HEK293 (cell line): ENCODE data around the gene TARDBP.

Experiments used
- CTCF ChIA-PET: fragments of 350-600 bp; formaldehyde crosslinking; extraction: SDS; loops from one replicate; lab custom pipeline; 2021; ENCODE audit warnings: antibody characterized with exemption; lab: Yijun Ruan, JAX
- POLR2A ChIA-PET: fragments of 300-600 bp; formaldehyde crosslinking; extraction: SDS; loops from one replicate; lab custom pipeline; 2020; ENCODE audit warnings: antibody characterized with exemption, inconsistent platforms; lab: Yijun Ruan, JAX
- H3K27ac ChIP-seq: fragments of 200-500 bp; sonication (Bioruptor generic); 2 replicates; pipeline ENCODE4 v1.5.1; 2014; ENCODE audit warnings: low read depth, low read length, control low read depth, inconsistent platforms; ENCODE audit errors: extremely low read depth
- H3K36me3 ChIP-seq, 2 experiments: fragments of 200-500 bp in 1 of 2; sonication (Bioruptor generic) in 1 of 2; 1 replicate in 1 of 2; 2 replicates in 1 of 2; pipeline ENCODE4 v1.5.1; 2014 to 2017; ENCODE audit warnings: inconsistent platforms in 2 of 2, low read length in 2 of 2; ENCODE audit not compliant: control insufficient read depth in 2 of 2, insufficient read depth in 1 of 2
- H3K4me1 ChIP-seq: fragments of 200-500 bp; sonication (Bioruptor generic); 2 replicates; pipeline ENCODE4 v1.5.1; 2014; ENCODE audit warnings: mild to moderate bottlenecking, low read length, inconsistent platforms; ENCODE audit not compliant: control insufficient read depth, insufficient read depth
- H3K4me3 ChIP-seq: 2 replicates; pipeline ENCODE4 v1.5.1; 2011; ENCODE audit warnings: low read depth, mild to moderate bottlenecking, control low read depth, low read length, moderate library complexity
- H3K9me3 ChIP-seq: fragments of 200-500 bp; sonication (Bioruptor generic); 2 replicates; pipeline ENCODE4 v1.5.1; 2014; ENCODE audit warnings: low read depth, low read length, inconsistent platforms; ENCODE audit not compliant: control insufficient read depth, insufficient read depth
- BCL11A ChIP-seq: fragments of 450-650 bp; formaldehyde crosslinking; IDR thresholded peaks from 2 replicates; pipeline ENCODE4 v1.5.1; 2016; ENCODE audit warnings: low read depth, missing biosample characterization, missing genetic modification characterization
- GLIS1 ChIP-seq: fragments of 450-650 bp; formaldehyde crosslinking; IDR thresholded peaks from 2 replicates; pipeline ENCODE4 v1.5.1; 2016; ENCODE audit warnings: missing biosample characterization, missing genetic modification characterization
- HIC1 ChIP-seq: fragments of 450-650 bp; formaldehyde crosslinking; IDR thresholded peaks from 2 replicates; pipeline ENCODE4 v1.5.1; 2016; ENCODE audit warnings: missing biosample characterization, missing genetic modification characterization
- KLF1 ChIP-seq: fragments of 450-650 bp; formaldehyde crosslinking; IDR thresholded peaks from 2 replicates; pipeline ENCODE4 v1.5.1; 2016; ENCODE audit warnings: missing biosample characterization, missing genetic modification characterization
- KLF7 ChIP-seq: fragments of 450-650 bp; formaldehyde crosslinking; IDR thresholded peaks from 2 replicates; pipeline ENCODE4 v1.5.1; 2016; ENCODE audit warnings: missing biosample characterization, missing genetic modification characterization, borderline replicate concordance
- KLF9 ChIP-seq: fragments of 450-650 bp; formaldehyde crosslinking; IDR thresholded peaks from 2 replicates; pipeline ENCODE4 v1.5.1; 2016; ENCODE audit warnings: missing biosample characterization, missing genetic modification characterization, low read depth
- WT1 ChIP-seq: fragments of 450-650 bp; formaldehyde crosslinking; IDR thresholded peaks from 2 replicates; pipeline ENCODE4 v1.5.1; 2016; ENCODE audit warnings: missing biosample characterization, missing genetic modification characterization
- ZNF16 ChIP-seq: fragments of 450-650 bp; formaldehyde crosslinking; IDR thresholded peaks from 2 replicates; pipeline ENCODE4 v1.5.1; 2016; ENCODE audit warnings: low read depth, missing biosample characterization, missing genetic modification characterization
- ZNF274 ChIP-seq, 2 experiments: fragments of 200-500 bp in 1 of 2; fragments of 450-650 bp in 1 of 2; sonication (Bioruptor generic) in 1 of 2; formaldehyde crosslinking in 1 of 2; IDR thresholded peaks; 2 replicates each; pipeline versions ENCODE4 v1.5.1 to v1.6.1; 2014 to 2016; ENCODE audit warnings: borderline replicate concordance in 1 of 2, inconsistent platforms in 1 of 2, low read length in 1 of 2, missing biosample characterization in 1 of 2, missing genetic modification characterization in 1 of 2
- ZNF366 ChIP-seq: fragments of 450-650 bp; formaldehyde crosslinking; conservative IDR thresholded peaks from 2 replicates; pipeline ENCODE4 v1.5.1; 2016; ENCODE audit warnings: missing biosample characterization, missing genetic modification characterization
- ZNF692 ChIP-seq: fragments of 450-650 bp; formaldehyde crosslinking; IDR thresholded peaks from 2 replicates; pipeline ENCODE4 v1.5.1; 2016; ENCODE audit warnings: missing biosample characterization, missing genetic modification characterization
- ZNF776 ChIP-seq: fragments of 450-650 bp; formaldehyde crosslinking; IDR thresholded peaks from 2 replicates; pipeline ENCODE4 v1.5.0; 2017; ENCODE audit warnings: missing biosample characterization, missing genetic modification characterization, borderline replicate concordance
- ZNF843 ChIP-seq: fragments of 450-650 bp; formaldehyde crosslinking; IDR thresholded peaks from 2 replicates; pipeline ENCODE4 v1.5.1; 2016; ENCODE audit warnings: missing biosample characterization, missing genetic modification characterization

The TARDBP gene

DNA sequence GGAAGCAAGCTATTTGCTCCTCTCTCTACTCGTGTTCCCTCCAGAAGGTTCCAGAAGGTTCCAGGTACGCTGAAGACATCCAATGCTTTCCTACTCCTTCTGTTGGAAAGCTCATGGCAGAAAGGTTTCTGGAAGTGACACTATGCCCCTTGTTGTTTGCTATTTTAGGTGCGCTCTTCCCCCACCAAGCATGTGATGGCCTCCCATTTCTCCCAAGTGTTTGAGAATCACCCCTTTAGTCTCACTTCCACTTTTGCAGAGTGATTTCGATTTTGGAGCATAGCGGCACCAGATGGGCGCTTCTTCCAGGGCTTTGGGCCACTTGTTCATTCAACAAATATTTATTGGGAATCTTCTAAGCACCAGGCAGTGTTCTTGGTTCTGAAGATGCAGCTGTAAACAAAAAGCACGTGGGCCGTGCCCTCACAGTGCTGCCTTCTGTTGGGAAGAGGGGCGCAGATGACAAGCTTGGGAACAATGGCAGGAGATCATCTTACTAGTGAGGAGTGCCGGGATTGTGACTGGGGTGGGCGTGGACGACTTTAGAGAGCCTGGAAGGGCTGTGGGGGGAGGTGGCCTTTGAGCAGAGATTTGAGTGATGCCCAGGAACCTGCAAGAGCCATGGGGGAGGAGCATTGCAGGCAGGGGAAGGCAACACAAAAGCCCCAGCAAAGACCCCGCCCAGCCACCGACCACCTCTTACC lies 43.0 kb upstream of the TARDBP start:
- CTCF ChIA-PET: interaction anchor here (0.6 to 1.7 kb wide), 3 partner anchors 9 to 294 kb away, joined by 3 to 8 read pairs (median 3); no protein-coding TSS in a partner anchor
- POLR2A ChIA-PET: no interaction called here
- H3K36me3 ChIP-seq: no peaks in the 10 kb centered on the region
- TF ChIP-seq KLF1: peak; percentile 20; the same call in 1 of the 2 replicates
- TF ChIP-seq ZNF776 (tag by site-specific recombination): no peak
- H3K9me3 ChIP-seq: no peaks in the 10 kb centered on the region
- H3K27ac ChIP-seq: no peak overlapping the region
- no peak overlapping the region for H3K4me3 ChIP-seq
- H3K4me1 ChIP-seq: 0 out of 2 replicates have a peak, but pooled peaks cover 5% of the 10 kb centered on the region

DNA sequence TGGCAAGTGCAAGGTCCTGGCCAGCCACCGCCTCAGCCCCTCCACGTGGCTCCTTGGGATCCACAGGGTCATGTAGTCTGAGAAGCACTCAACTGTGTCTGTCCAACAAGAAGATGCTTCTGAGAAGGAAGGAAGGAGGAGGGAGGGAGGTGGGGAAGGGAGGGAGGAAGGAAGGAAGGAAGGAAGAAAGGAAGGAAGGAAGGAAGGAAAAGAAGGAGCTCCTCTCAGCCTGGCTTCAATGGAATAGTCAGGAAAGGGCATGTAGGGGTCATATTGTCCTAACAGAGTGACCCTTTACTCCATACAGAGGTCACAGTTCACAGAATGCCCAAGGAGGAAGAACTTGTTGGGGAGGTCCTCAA lies 42.5 kb upstream of the TARDBP start:
- Histone ChIP-seq H3K27ac (no peak overlapping the region), H3K36me3 (no peaks in the 10 kb centered on the region), H3K4me3 (no peak overlapping the region), H3K9me3 (no peaks in the 10 kb centered on the region), H3K4me1 (0 out of 2 replicates have a peak, but pooled peaks cover 5% of the 10 kb centered on the region)
- CTCF ChIA-PET: interaction anchor here (0.7 kb wide), 1 partner anchor 28 kb away, joined by 3 read pairs; no protein-coding TSS in a partner anchor
- peak; percentile 91 for TF ChIP-seq ZNF366 (tag by site-specific recombination)
- TF ChIP-seq KLF7 (tag by site-specific recombination): no peak
- POLR2A ChIA-PET: no interaction called here

GRCh38 chr1:10973552-10973951 lies 38.9 kb upstream of the TARDBP start:
- Histone ChIP-seq H3K9me3 (no peaks in the 10 kb centered on the region), H3K4me1 (0 out of 2 replicates have a peak, but pooled peaks cover 5% of the 10 kb centered on the region), H3K4me3 (no peak overlapping the region), H3K36me3 (no peaks in the 10 kb centered on the region), H3K27ac (no peak overlapping the region)
- ChIA-PET POLR2A (no interaction called here), CTCF (interaction anchor here (1.2 kb wide), 1 partner anchor 64 kb away, joined by 3 read pairs; no protein-coding TSS in a partner anchor)
- TF ChIP-seq GLIS1 (0 out of 2 replicates have a peak, but pooled peaks have one; percentile 14), ZNF692 (tag by site-specific recombination) (no peak), KLF1 (peak; percentile 53), ZNF16 (tag by site-specific recombination) (no peak), WT1 (no peak), ZNF843 (tag by site-specific recombination) (no peak), ZNF274 (IDR thresholded peaks at IDR 0.05; ENCODE audit: low read length) (no peak), ZNF274 (tag by site-specific recombination; IDR thresholded peaks at IDR 0.05; ENCODE audit: borderline replicate concordance) (no peak), HIC1 (tag by site-specific recombination) (no peak), KLF9 (tag by site-specific recombination) (peak; percentile 52), BCL11A (no peak)
